HepG2 (cell line): ENCODE data around the gene OASL. TPM values are rescaled to one million over a fixed set of nuclear protein-coding genes. Genes with fewer than 3 reads are reported as not detected.

Experiments used
- ATF7 ChIP-seq, 2 experiments: fragments of 450-650 bp in 1 of 2; sonication (generic) in 1 of 2; formaldehyde crosslinking in 1 of 2; IDR thresholded peaks; 2 replicates each; pipeline versions ENCODE4 v1.4.0 to v1.6.1; 2016 to 2020; ENCODE audit warnings: antibody characterized with exemption in 1 of 2, mild to moderate bottlenecking in 1 of 2, missing genetic modification reagents in 1 of 2
- BHLHE40 ChIP-seq: IDR thresholded peaks from 2 replicates; pipeline ENCODE4 v1.6.1; 2011; ENCODE audit warnings: low read length, improper control_type of control experiment
- GATAD1 ChIP-seq: IDR thresholded peaks from 2 replicates; pipeline ENCODE4 v1.6.1; 2016; ENCODE audit warnings: missing genetic modification reagents, missing compliant biosample characterization
- HNRNPH1 ChIP-seq: fragments of 200-400 bp; formaldehyde crosslinking; optimal IDR thresholded peaks from 2 replicates; pipeline ENCODE3; 2017; ENCODE audit warnings: mild to moderate bottlenecking, low read depth, low read length
- MAFG ChIP-seq: sonication (generic); formaldehyde crosslinking; IDR thresholded peaks from 2 replicates; pipeline ENCODE4 v1.5.1; 2020; ENCODE audit warnings: mild to moderate bottlenecking, missing genetic modification reagents
- ZBTB20 ChIP-seq: sonication (generic); formaldehyde crosslinking; IDR thresholded peaks from 2 replicates; pipeline ENCODE4 v1.8.1; 2023; ENCODE audit warnings: missing genetic modification reagents, low read depth, mild to moderate bottlenecking, borderline replicate concordance
- ZBTB42 ChIP-seq: sonication (generic); formaldehyde crosslinking; IDR thresholded peaks from 2 replicates; pipeline ENCODE4 v1.5.0; 2020; ENCODE audit warnings: mild to moderate bottlenecking, missing genetic modification reagents
- ZNF121 ChIP-seq: sonication (generic); formaldehyde crosslinking; IDR thresholded peaks from 2 replicates; pipeline ENCODE4 v1.5.0; 2020; ENCODE audit warnings: mild to moderate bottlenecking, missing genetic modification reagents
- ZNF274 ChIP-seq: sonication (generic); formaldehyde crosslinking; IDR thresholded peaks from 2 replicates; pipeline ENCODE4 v1.5.1; 2020; ENCODE audit warnings: mild to moderate bottlenecking, missing genetic modification reagents
- ZNF574 ChIP-seq: sonication (generic); formaldehyde crosslinking; IDR thresholded peaks from 2 replicates; pipeline ENCODE4 v1.4.0; 2020; ENCODE audit warnings: missing genetic modification reagents
- ZNF776 ChIP-seq: sonication (generic); formaldehyde crosslinking; IDR thresholded peaks from 2 replicates; pipeline ENCODE4 v1.4.0; 2020; ENCODE audit warnings: mild to moderate bottlenecking, missing genetic modification reagents
- polyA plus RNA-seq, 8 experiments: library from polyadenylated mRNA; depleted of rRNA in 3 of 8; stranded (reverse) in 7 of 8; unstranded in 1 of 8; fragments of >200 nt; fragmentation: Illumina TruSeq in 4 of 8; extraction: Trizol in 4 of 8; gene quantifications; 2 replicates each; pipeline versions ENCODE4 v1.2.1 to v1.2.3, GENCODE V29; 2011 to 2016; ENCODE audit warnings: low read depth in 4 of 8, missing spikeins in 1 of 8, mixed read lengths in 1 of 8; ENCODE audit not compliant: insufficient read depth in 1 of 8
- total RNA-seq, 5 experiments: library from RNA; depleted of rRNA; stranded (reverse); fragments of >200 nt; fragmentation: Illumina TruSeq; extraction: Trizol; gene quantifications; 2 replicates each; pipeline ENCODE4 v1.2.3, GENCODE V29; 2016; ENCODE audit warnings: low read depth in 1 of 5
- TF ChIP-seq, protein P1 (sequence below): sonication (generic); formaldehyde crosslinking; IDR thresholded peaks from 2 replicates; pipeline ENCODE4 v1.5.0; 2020; ENCODE audit warnings: mild to moderate bottlenecking, missing genetic modification reagents
- TF ChIP-seq, protein P2 (sequence below): sonication (generic); formaldehyde crosslinking; IDR thresholded peaks from 2 replicates; pipeline ENCODE4 v1.4.0; 2020; ENCODE audit warnings: mild to moderate bottlenecking, missing genetic modification reagents
- TF ChIP-seq, protein P3 (sequence below): sonication (generic); formaldehyde crosslinking; IDR thresholded peaks from 2 replicates; pipeline ENCODE4 v1.4.0; 2020; ENCODE audit warnings: missing genetic modification reagents
- TF ChIP-seq, protein P4 (sequence below): sonication (generic); formaldehyde crosslinking; IDR thresholded peaks from 2 replicates; pipeline ENCODE4 v1.4.0; 2020; ENCODE audit warnings: missing genetic modification reagents, low read depth, mild to moderate bottlenecking, borderline replicate concordance

The OASL gene
- total and polyA plus RNA-seq, 2 of the 13 experiments (the other 11 are each of a cell fraction or from before 2014, with no cell fraction given): 0.11 to 0.22 TPM

GRCh38 chr12:121015825-121016766 lies 22.9 kb downstream of the OASL start, which contains the start of gene C12orf43 (continued):
- peak; percentile 98 for TF ChIP-seq GATAD1 (CRISPR knock-in tag)
- peak; percentile 49; the same call in 1 of the 2 replicates for TF ChIP-seq ZBTB20 (CRISPR knock-in tag)
- TF ChIP-seq, protein P1, sequence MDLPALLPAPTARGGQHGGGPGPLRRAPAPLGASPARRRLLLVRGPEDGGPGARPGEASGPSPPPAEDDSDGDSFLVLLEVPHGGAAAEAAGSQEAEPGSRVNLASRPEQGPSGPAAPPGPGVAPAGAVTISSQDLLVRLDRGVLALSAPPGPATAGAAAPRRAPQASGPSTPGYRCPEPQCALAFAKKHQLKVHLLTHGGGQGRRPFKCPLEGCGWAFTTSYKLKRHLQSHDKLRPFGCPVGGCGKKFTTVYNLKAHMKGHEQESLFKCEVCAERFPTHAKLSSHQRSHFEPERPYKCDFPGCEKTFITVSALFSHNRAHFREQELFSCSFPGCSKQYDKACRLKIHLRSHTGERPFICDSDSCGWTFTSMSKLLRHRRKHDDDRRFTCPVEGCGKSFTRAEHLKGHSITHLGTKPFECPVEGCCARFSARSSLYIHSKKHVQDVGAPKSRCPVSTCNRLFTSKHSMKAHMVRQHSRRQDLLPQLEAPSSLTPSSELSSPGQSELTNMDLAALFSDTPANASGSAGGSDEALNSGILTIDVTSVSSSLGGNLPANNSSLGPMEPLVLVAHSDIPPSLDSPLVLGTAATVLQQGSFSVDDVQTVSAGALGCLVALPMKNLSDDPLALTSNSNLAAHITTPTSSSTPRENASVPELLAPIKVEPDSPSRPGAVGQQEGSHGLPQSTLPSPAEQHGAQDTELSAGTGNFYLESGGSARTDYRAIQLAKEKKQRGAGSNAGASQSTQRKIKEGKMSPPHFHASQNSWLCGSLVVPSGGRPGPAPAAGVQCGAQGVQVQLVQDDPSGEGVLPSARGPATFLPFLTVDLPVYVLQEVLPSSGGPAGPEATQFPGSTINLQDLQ (CRISPR knock-in tag): no peak
- no peak for TF ChIP-seq ZNF121 (CRISPR knock-in tag)
- TF ChIP-seq HNRNPH1: no peak
- TF ChIP-seq ZNF776 (CRISPR knock-in tag): no peak
- no peak for TF ChIP-seq MAFG (CRISPR knock-in tag)
- TF ChIP-seq, protein P2, sequence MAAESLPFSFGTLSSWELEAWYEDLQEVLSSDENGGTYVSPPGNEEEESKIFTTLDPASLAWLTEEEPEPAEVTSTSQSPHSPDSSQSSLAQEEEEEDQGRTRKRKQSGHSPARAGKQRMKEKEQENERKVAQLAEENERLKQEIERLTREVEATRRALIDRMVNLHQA: no peak
- peak; percentile 46; the same call in 1 of the 2 replicates for TF ChIP-seq BHLHE40
- peak; percentile 63; the same call in 1 of the 2 replicates for TF ChIP-seq ZNF274
- TF ChIP-seq, protein P3, sequence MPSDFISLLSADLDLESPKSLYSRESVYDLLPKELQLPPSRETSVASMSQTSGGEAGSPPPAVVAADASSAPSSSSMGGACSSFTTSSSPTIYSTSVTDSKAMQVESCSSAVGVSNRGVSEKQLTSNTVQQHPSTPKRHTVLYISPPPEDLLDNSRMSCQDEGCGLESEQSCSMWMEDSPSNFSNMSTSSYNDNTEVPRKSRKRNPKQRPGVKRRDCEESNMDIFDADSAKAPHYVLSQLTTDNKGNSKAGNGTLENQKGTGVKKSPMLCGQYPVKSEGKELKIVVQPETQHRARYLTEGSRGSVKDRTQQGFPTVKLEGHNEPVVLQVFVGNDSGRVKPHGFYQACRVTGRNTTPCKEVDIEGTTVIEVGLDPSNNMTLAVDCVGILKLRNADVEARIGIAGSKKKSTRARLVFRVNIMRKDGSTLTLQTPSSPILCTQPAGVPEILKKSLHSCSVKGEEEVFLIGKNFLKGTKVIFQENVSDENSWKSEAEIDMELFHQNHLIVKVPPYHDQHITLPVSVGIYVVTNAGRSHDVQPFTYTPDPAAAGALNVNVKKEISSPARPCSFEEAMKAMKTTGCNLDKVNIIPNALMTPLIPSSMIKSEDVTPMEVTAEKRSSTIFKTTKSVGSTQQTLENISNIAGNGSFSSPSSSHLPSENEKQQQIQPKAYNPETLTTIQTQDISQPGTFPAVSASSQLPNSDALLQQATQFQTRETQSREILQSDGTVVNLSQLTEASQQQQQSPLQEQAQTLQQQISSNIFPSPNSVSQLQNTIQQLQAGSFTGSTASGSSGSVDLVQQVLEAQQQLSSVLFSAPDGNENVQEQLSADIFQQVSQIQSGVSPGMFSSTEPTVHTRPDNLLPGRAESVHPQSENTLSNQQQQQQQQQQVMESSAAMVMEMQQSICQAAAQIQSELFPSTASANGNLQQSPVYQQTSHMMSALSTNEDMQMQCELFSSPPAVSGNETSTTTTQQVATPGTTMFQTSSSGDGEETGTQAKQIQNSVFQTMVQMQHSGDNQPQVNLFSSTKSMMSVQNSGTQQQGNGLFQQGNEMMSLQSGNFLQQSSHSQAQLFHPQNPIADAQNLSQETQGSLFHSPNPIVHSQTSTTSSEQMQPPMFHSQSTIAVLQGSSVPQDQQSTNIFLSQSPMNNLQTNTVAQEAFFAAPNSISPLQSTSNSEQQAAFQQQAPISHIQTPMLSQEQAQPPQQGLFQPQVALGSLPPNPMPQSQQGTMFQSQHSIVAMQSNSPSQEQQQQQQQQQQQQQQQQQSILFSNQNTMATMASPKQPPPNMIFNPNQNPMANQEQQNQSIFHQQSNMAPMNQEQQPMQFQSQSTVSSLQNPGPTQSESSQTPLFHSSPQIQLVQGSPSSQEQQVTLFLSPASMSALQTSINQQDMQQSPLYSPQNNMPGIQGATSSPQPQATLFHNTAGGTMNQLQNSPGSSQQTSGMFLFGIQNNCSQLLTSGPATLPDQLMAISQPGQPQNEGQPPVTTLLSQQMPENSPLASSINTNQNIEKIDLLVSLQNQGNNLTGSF (CRISPR knock-in tag): peak; percentile 47; the same call in 1 of the 2 replicates
- peak; percentile 94 for TF ChIP-seq ZNF574 (CRISPR knock-in tag)
- TF ChIP-seq ZBTB42: no peak
- peak; percentile 97 for TF ChIP-seq ATF7 (IDR thresholded peaks at IDR 0.05)
- 0 out of 2 replicates have a peak, but pooled peaks have one; percentile 70 for TF ChIP-seq ATF7 (CRISPR knock-in tag; IDR thresholded peaks at IDR 0.05)
- TF ChIP-seq, protein P4, sequence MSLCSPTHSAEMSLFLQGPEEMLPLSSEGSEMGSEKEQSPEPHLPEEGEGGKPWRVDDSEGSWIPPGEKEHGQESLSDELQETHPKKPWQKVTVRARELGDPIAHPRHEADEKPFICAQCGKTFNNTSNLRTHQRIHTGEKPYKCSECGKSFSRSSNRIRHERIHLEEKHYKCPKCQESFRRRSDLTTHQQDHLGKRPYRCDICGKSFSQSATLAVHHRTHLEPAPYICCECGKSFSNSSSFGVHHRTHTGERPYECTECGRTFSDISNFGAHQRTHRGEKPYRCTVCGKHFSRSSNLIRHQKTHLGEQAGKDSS (CRISPR knock-in tag): no peak
